HCT116 (cell line): Measurements from ENCODE around the gene LRCH1.

Source experiments
- CEBPB ChIP-seq: IDR thresholded peaks from 2 replicates; pipeline ENCODE4 v1.6.1; 2012; ENCODE audit warnings: low read depth
- POLR2AphosphoS5 ChIP-seq: IDR thresholded peaks from 2 replicates; pipeline ENCODE4 v1.6.1; 2011; ENCODE audit warnings: mild to moderate bottlenecking, low read depth, low read length, moderate library complexity
- RAD21 ChIP-seq: IDR thresholded peaks from 2 replicates; pipeline ENCODE4 v1.6.1; 2012; ENCODE audit warnings: low read depth, mild to moderate bottlenecking
- TF ChIP-seq, protein P1 (sequence below), 3 experiments: fragments of 200-600 bp in 1 of 3; sonication (generic) in 1 of 3; IDR thresholded peaks in 2 of 3; conservative IDR thresholded peaks in 1 of 3; 2 replicates each; pipeline ENCODE4 v1.5.1; 2012 to 2017; ENCODE audit warnings: low read depth in 2 of 3, low read length in 2 of 3, antibody characterized with exemption in 1 of 3, borderline replicate concordance in 1 of 3, control low read depth in 1 of 3, mild to moderate bottlenecking in 1 of 3, mixed read lengths in 1 of 3, mixed run types in 1 of 3, moderate library complexity in 1 of 3; ENCODE audit not compliant: insufficient read depth in 1 of 3
- TF ChIP-seq, protein P2 (sequence below): IDR thresholded peaks from 2 replicates; pipeline ENCODE4 v1.6.1; 2011; ENCODE audit warnings: mild to moderate bottlenecking, low read length, moderate library complexity; ENCODE audit not compliant: insufficient replicate concordance; ENCODE audit errors: extremely low read depth

DNA sequence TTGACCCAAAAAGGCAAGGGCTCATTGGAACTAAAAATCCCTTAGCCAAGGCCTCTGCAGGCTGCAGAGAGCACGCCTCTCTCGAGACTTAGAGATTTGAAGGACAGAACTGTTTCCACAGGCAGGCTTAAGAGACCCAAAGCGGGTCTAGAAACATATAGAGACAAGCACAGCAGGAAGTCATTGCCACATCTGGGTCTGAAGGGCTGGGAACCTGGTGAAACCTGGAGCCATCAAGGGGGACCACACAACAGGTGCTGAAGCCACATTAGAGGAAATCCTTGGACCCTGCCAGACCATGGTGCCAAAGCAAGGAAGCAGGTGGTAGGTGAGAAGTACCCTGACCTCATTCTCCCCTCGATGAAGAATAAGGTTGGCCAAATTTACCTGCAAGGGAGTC lies 33.8 kb upstream of the LRCH1 start:
- TF ChIP-seq POLR2AphosphoS5, result no peak
- TF ChIP-seq, protein P1, sequence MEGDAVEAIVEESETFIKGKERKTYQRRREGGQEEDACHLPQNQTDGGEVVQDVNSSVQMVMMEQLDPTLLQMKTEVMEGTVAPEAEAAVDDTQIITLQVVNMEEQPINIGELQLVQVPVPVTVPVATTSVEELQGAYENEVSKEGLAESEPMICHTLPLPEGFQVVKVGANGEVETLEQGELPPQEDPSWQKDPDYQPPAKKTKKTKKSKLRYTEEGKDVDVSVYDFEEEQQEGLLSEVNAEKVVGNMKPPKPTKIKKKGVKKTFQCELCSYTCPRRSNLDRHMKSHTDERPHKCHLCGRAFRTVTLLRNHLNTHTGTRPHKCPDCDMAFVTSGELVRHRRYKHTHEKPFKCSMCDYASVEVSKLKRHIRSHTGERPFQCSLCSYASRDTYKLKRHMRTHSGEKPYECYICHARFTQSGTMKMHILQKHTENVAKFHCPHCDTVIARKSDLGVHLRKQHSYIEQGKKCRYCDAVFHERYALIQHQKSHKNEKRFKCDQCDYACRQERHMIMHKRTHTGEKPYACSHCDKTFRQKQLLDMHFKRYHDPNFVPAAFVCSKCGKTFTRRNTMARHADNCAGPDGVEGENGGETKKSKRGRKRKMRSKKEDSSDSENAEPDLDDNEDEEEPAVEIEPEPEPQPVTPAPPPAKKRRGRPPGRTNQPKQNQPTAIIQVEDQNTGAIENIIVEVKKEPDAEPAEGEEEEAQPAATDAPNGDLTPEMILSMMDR (IDR thresholded peaks at IDR 0.05 in 2 of 3, conservative IDR thresholded peaks at IDR 0.05 in 1 of 3; ENCODE audit: borderline replicate concordance in 1 of 3, insufficient read depth in 1 of 3, low read depth in 2 of 3, low read length in 2 of 3), result no peak
- no peak for TF ChIP-seq RAD21
- TF ChIP-seq, protein P2, sequence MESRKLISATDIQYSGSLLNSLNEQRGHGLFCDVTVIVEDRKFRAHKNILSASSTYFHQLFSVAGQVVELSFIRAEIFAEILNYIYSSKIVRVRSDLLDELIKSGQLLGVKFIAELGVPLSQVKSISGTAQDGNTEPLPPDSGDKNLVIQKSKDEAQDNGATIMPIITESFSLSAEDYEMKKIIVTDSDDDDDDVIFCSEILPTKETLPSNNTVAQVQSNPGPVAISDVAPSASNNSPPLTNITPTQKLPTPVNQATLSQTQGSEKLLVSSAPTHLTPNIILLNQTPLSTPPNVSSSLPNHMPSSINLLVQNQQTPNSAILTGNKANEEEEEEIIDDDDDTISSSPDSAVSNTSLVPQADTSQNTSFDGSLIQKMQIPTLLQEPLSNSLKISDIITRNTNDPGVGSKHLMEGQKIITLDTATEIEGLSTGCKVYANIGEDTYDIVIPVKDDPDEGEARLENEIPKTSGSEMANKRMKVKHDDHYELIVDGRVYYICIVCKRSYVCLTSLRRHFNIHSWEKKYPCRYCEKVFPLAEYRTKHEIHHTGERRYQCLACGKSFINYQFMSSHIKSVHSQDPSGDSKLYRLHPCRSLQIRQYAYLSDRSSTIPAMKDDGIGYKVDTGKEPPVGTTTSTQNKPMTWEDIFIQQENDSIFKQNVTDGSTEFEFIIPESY, result no peak
- TF ChIP-seq CEBPB, result no peak
